Chondrocyte (in vitro differentiated cells): ENCODE measurements around the gene CTIF. TPM values are rescaled to one million over a fixed set of nuclear protein-coding genes. Genes with fewer than 3 reads are reported as not detected.

Experiments
- DNase-seq: peaks from one replicate; pipeline ENCODE4 v3.0.0; 2021; ENCODE audit warnings: mixed read lengths, low spot score
- H3K27ac Mint-ChIP-seq: one replicate; pipeline ENCODE4 v1.8.0; 2021; ENCODE audit warnings: mild to moderate bottlenecking, moderate library complexity, mixed read lengths; ENCODE audit not compliant: unreplicated experiment
- H3K27me3 Mint-ChIP-seq: 2 replicates; pipeline ENCODE4 v1.8.0; 2021; ENCODE audit warnings: low read depth, mixed read lengths
- H3K36me3 Mint-ChIP-seq: 2 replicates; pipeline ENCODE4 v1.8.0; 2021; ENCODE audit warnings: low read depth, mixed read lengths
- H3K4me1 Mint-ChIP-seq: 2 replicates; pipeline ENCODE4 v1.8.0; 2021; ENCODE audit warnings: low read depth, mild to moderate bottlenecking, mixed read lengths
- H3K4me3 Mint-ChIP-seq: one replicate; pipeline ENCODE4 v1.8.0; 2021; ENCODE audit warnings: mild to moderate bottlenecking, moderate library complexity, mixed read lengths; ENCODE audit not compliant: unreplicated experiment
- H3K9me3 Mint-ChIP-seq: 2 replicates; pipeline ENCODE4 v1.8.0; 2021; ENCODE audit warnings: low read depth, mixed read lengths
- total RNA-seq: library from RNA; stranded (reverse); gene quantifications from 3 replicates; pipeline ENCODE4 v1.2.1, GENCODE V29; 2021
- TF ChIP-seq, protein P1 (sequence below): fragments of 200-600 bp; sonication (generic); IDR thresholded peaks from 2 replicates; pipeline ENCODE4 v1.5.0; 2021; ENCODE audit warnings: antibody characterized with exemption, mild to moderate bottlenecking, moderate library complexity

Gene CTIF
- total RNA-seq, 1 donor from 2014 or later: 184 TPM

GRCh38 chr18:48514786-48515185 lies 24.0 kb upstream of the CTIF start:
- Mint-ChIP-seq H3K4me1 (peaks cover 4% of the 10 kb centered on the region), H3K27ac (no peak overlapping the region), H3K27me3 (no peaks in the 10 kb centered on the region), H3K9me3 (no peaks in the 10 kb centered on the region), H3K36me3 (no peaks in the 10 kb centered on the region), H3K4me3 (no peak overlapping the region)
- TF ChIP-seq, protein P1, sequence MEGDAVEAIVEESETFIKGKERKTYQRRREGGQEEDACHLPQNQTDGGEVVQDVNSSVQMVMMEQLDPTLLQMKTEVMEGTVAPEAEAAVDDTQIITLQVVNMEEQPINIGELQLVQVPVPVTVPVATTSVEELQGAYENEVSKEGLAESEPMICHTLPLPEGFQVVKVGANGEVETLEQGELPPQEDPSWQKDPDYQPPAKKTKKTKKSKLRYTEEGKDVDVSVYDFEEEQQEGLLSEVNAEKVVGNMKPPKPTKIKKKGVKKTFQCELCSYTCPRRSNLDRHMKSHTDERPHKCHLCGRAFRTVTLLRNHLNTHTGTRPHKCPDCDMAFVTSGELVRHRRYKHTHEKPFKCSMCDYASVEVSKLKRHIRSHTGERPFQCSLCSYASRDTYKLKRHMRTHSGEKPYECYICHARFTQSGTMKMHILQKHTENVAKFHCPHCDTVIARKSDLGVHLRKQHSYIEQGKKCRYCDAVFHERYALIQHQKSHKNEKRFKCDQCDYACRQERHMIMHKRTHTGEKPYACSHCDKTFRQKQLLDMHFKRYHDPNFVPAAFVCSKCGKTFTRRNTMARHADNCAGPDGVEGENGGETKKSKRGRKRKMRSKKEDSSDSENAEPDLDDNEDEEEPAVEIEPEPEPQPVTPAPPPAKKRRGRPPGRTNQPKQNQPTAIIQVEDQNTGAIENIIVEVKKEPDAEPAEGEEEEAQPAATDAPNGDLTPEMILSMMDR: no peak
- no peak for DNase-seq

- TF ChIP-seq, protein P1: no peak
Observed at GRCh38 chr18:48517048-48517447, 21.8 kb upstream of the CTIF start.

GRCh38 chr18:48519431-48520100 lies 19.3 kb upstream of the CTIF start:
- Mint-ChIP-seq H3K36me3 (no peaks in the 10 kb centered on the region), H3K4me1 (peaks cover 4% of the 10 kb centered on the region), H3K27me3 (no peaks in the 10 kb centered on the region), H3K27ac (no peak overlapping the region), H3K9me3 (no peaks in the 10 kb centered on the region), H3K4me3 (no peak overlapping the region)
- TF ChIP-seq, protein P1: no peak
- no peak for DNase-seq

More at GRCh38 chr18:48517048-48517447, 21.8 kb upstream of the CTIF start:
- Mint-ChIP-seq H3K27me3 (no peaks in the 10 kb centered on the region), H3K4me1 (peaks cover 4% of the 10 kb centered on the region), H3K9me3 (no peaks in the 10 kb centered on the region), H3K4me3 (no peak overlapping the region), H3K27ac (no peak overlapping the region), H3K36me3 (no peaks in the 10 kb centered on the region)
- no peak for DNase-seq

GRCh38 chr18:48521723-48522122 lies 17.1 kb upstream of the CTIF start:
- Mint-ChIP-seq H3K36me3 (no peaks in the 10 kb centered on the region), H3K4me1 (peaks cover 2% of the 10 kb centered on the region), H3K27ac (no peak overlapping the region), H3K4me3 (no peak overlapping the region), H3K9me3 (no peaks in the 10 kb centered on the region), H3K27me3 (no peaks in the 10 kb centered on the region)
- TF ChIP-seq, protein P1: no peak
- DNase-seq: no peak

- Mint-ChIP-seq H3K36me3 (no peaks in the 10 kb centered on the region), H3K27ac (no peak overlapping the region), H3K9me3 (no peaks in the 10 kb centered on the region), H3K4me3 (no peak overlapping the region), H3K27me3 (no peaks in the 10 kb centered on the region), H3K4me1 (peaks cover 13% of the 10 kb centered on the region)
- no peak for DNase-seq
- TF ChIP-seq, protein P1: no peak
Observed at GRCh38 chr18:48525671-48526070, 13.2 kb upstream of the CTIF start.
